Measurements from ENCODE around the gene MRPL24.

GRCh38 chr1:156704930-156705320 lies 36.0 kb downstream of the MRPL24 start:
- TF ChIP-seq CTCF (IDR thresholded peaks at IDR 0.05; ENCODE audit: insufficient read depth, low read length, poor library complexity, severe bottlenecking) (no peak), EZH2phosphoT487 (conservative IDR thresholded peaks at IDR 0.05; ENCODE audit: low read length) (no peak)
